ENCODE data around the gene MAGT1. TPM values are rescaled to one million over a fixed set of nuclear protein-coding genes. Genes with fewer than 3 reads are reported as not detected.
A peak's percentile ranks its signal among the peaks of the same experiment; 100 is the strongest.

The MAGT1 gene
- total RNA-seq, 5 donors from 2014 or later (not counting 1 experiment from before 2014, with no cell fraction given), result 32.9 to 40.5 (median 35.5) TPM

DNA sequence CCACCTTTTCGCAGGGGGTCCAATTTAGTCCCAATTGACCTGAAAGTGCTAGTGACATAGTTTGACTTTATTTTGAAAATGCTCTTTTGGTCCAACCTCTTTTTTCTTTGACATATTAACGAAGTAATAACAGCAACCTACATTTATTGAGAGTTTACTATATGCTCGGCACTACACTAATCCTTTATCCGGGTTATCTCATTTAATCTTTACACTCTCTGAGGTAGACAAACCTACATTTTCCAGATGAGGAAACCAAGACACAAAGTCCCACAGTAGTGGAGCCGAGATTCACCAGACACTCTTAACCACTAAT lies 108.9 kb downstream of the MAGT1 start:
- Histone ChIP-seq H3K4me1 (ENCODE audit: control insufficient read depth in 1 of 2, extremely low read depth in 1 of 2, insufficient read depth in 2 of 2, low read length in 2 of 2) (peaks cover 2 to 20% of the 10 kb centered on the region in 2 experiments), H3K27ac (ENCODE audit: low read length) (peak overlapping the region; percentile 96), H3K27me3 (replicated peaks in 1 of 2; ENCODE audit: control insufficient read depth in 2 of 2, extremely low read depth in 1 of 2, insufficient read depth in 2 of 2, low read length in 1 of 2) (no peaks in the 10 kb centered on the region), H3K9me3 (no peaks in the 10 kb centered on the region), H3K36me3 (ENCODE audit: control insufficient read depth in 2 of 2, extremely low read depth in 1 of 2, insufficient read depth in 1 of 2, low read length in 1 of 2) (no peaks in the 10 kb centered on the region), H3K4me3 (ENCODE audit: control insufficient read depth in 1 of 2, extremely low read depth in 1 of 2, low read length in 1 of 2) (peak overlapping the region; percentile 73 to 93)
- Mint-ChIP-seq H3K27ac (peak overlapping the region; percentile 99 to 100), H3K4me3 (peak overlapping the region; percentile 96 to 100 (median 99)), H3K27me3 (no peaks in the 10 kb centered on the region), H3K36me3 (no peaks in the 10 kb centered on the region), H3K9me3 (no peaks in the 10 kb centered on the region), H3K4me1 (peaks cover 25 to 37% (median 35%) of the 10 kb centered on the region in 3 donors)
- WGBS (ENCODE audit: insufficient coverage), result no CpG with 5 or more reads among the region's 5 CpGs
- ChIA-PET POLR2A (interaction anchor here in 1 of 2 donors (0.9 kb wide), 1 partner anchor 113 kb away, joined by 5 read pairs; the partner anchor contains the start of gene COX7B), CTCF (no interaction called here)
- DNase-seq (no peak), ATAC-seq (replicated peaks in 1 of 4) (peak; percentile 3 to 8 (median 5))

DNA sequence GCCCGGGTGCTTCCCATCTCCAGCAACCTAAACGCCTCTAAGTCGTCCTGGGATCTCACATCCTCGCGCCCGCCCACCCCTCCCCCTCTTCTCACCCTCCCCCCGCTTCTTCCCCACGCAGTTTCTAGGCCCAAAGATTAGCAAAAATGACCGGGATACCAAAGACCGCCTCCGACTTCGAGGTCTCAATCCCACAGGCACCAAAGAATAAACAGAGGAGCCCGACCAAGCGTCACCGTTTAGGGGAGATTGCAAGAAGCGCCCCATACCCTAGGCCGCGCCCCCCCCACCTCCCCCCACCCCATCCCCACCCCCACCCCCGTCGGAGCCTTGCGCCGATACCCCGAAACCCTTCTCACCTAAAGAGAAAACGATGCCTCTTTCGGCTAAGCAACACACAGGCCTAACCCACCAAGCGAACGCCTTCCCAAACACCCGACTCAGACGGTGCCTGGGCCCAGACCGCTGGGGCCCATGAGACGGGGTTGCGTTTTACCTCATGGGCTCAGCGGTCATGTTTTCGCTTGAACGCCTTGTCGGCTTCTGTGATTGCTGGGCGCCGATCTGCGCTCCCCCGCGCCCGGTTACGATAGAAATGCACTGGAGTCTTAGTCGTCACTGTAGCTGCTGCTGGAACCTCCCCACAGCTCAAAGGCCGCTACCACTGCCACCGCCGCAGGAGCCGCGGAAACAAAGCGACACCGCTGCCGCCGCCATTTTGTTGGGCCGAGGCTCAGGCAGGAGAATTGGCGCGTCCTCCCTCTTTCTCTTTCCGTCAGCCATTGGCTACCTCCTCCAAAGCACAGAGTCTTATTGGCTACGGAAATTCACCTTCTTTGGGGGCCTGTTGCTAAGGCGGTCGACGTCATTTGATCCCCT lies 109.5 kb downstream of the MAGT1 start, which contains the start of gene ATRX:
Gene ATRX (minus strand): TSS at position 731 of the 879 bp plus-strand sequence. CDS start 215 bp downstream, at position 516.
- Mint-ChIP-seq H3K4me3 (peak within 1 kb of the TSS; percentile 96 to 100 (median 99)), H3K27ac (peak within 1 kb of the TSS; percentile 99 to 100), H3K36me3 (no peaks in the 10 kb centered on the region), H3K27me3 (no peaks in the 10 kb centered on the region), H3K9me3 (no peaks in the 10 kb centered on the region), H3K4me1 (peaks cover 28 to 38% (median 37%) of the 10 kb centered on the region in 3 donors)
- DNase-seq, result peak; percentile 42 to 87 (median 73)
- H3K4me1 ChIP-seq (ENCODE audit: control insufficient read depth in 1 of 2, extremely low read depth in 1 of 2, insufficient read depth in 2 of 2, low read length in 2 of 2), result peaks cover 2 to 25% of the 10 kb centered on the region in 2 experiments
- peak within 1 kb of the TSS; percentile 96 for H3K27ac ChIP-seq (ENCODE audit: low read length)
- WGBS (ENCODE audit: insufficient coverage), result 0% methylated on average over 24 of the region's 61 CpGs
- H3K27me3 ChIP-seq (replicated peaks in 1 of 2; ENCODE audit: control insufficient read depth in 2 of 2, extremely low read depth in 1 of 2, insufficient read depth in 2 of 2, low read length in 1 of 2), result no peaks in the 10 kb centered on the region
- H3K4me3 ChIP-seq (ENCODE audit: control insufficient read depth in 1 of 2, extremely low read depth in 1 of 2, low read length in 1 of 2), result peak within 1 kb of the TSS; percentile 73 to 93
- POLR2A ChIA-PET, result interaction anchor here (0.6 to 0.9 kb wide), 3 partner anchors 109 to 1448 kb away, joined by 3 to 6 read pairs (median 5); partner anchors contain the start of genes COX7B (in 1 of the 2) and MAGT1 (in 1 of the 2)
- H3K36me3 ChIP-seq (ENCODE audit: control insufficient read depth in 2 of 2, extremely low read depth in 1 of 2, insufficient read depth in 1 of 2, low read length in 1 of 2), result no peaks in the 10 kb centered on the region
- H3K9me3 ChIP-seq, result no peaks in the 10 kb centered on the region
- peak; percentile 89 to 93 (median 92) for ATAC-seq (replicated peaks in 1 of 4)
- CTCF ChIA-PET, result interaction anchor here in 1 of 2 donors (0.9 kb wide), 1 partner anchor 114 kb away, joined by 3 read pairs; the partner anchor contains the start of gene COX7B

DNA sequence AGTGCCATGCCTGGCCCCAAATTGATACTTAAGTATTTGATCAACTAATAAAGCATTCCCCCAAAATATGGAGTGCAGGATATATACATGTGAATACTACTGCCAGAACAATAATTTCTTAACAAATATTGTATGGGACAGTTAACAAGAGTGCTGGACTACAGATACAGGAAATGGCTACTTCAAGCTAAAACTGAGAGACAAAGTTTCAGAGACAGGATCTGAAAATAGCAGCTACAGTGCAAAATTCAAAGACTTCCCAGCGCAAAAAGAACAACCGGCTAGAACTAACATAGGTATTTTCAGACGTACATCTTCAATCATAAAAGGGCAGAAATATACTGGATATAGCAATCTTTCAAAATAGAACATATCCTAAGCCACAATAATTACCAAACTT lies 115.5 kb downstream of the MAGT1 start:
- H3K27me3 ChIP-seq (replicated peaks in 1 of 2; ENCODE audit: control insufficient read depth in 2 of 2, extremely low read depth in 1 of 2, insufficient read depth in 2 of 2, low read length in 1 of 2), result no peaks in the 10 kb centered on the region
- Mint-ChIP-seq H3K9me3 (no peaks in the 10 kb centered on the region), H3K4me3 (peak overlapping the region in 2 of 3 donors; percentile 1 to 18), H3K4me1 (peaks cover 45 to 61% (median 50%) of the 10 kb centered on the region in 3 donors), H3K36me3 (peaks cover 7% of the 10 kb centered on the region), H3K27me3 (no peaks in the 10 kb centered on the region), H3K27ac (no peak overlapping the region)
- H3K4me1 ChIP-seq (ENCODE audit: control insufficient read depth in 1 of 2, extremely low read depth in 1 of 2, insufficient read depth in 2 of 2, low read length in 2 of 2), result peaks cover 5 to 17% of the 10 kb centered on the region in 2 experiments
- ATAC-seq (replicated peaks in 1 of 4) (no peak), DNase-seq (no peak)
- ChIA-PET CTCF (no interaction called here), POLR2A (no interaction called here)
- H3K36me3 ChIP-seq (ENCODE audit: control insufficient read depth in 2 of 2, extremely low read depth in 1 of 2, insufficient read depth in 1 of 2, low read length in 1 of 2), result no peaks in the 10 kb centered on the region
- H3K9me3 ChIP-seq, result no peaks in the 10 kb centered on the region
- no peak overlapping the region for H3K27ac ChIP-seq (ENCODE audit: low read length)
- no peak overlapping the region for H3K4me3 ChIP-seq (ENCODE audit: control insufficient read depth in 1 of 2, extremely low read depth in 1 of 2, low read length in 1 of 2)
- no CpG with 5 or more reads among the region's 3 CpGs for WGBS (ENCODE audit: insufficient coverage)

DNA sequence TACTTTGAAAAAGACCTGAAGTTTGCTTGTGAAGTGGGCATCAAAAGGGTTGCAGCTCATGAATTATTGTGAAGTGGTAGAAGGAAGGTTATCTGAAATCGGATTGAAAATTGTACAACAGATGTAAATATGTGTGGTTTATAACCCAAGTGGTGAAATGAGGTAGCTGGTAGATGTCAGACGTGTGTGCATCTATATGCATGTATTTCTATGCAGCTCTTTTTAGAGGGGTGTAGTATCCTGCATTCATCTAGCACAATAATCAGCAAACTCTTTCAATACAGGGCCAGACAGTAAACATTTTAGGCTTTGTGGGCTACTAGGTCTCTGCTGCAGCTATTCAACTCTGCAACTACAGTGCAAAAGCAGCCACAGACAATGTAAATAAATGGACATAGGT lies 118.6 kb downstream of the MAGT1 start:
- Mint-ChIP-seq H3K27me3 (peaks cover 0 to under 1% of the 10 kb centered on the region in 2 donors), H3K4me3 (no peak overlapping the region), H3K4me1 (peaks cover 25 to 54% (median 45%) of the 10 kb centered on the region in 3 donors), H3K27ac (no peak overlapping the region), H3K36me3 (peaks cover 7% of the 10 kb centered on the region), H3K9me3 (no peaks in the 10 kb centered on the region)
- ChIA-PET CTCF (no interaction called here), POLR2A (no interaction called here)
- no CpG with 5 or more reads among the region's 2 CpGs for WGBS (ENCODE audit: insufficient coverage)
- peak in 1 of 35 experiments; percentile 3 for DNase-seq
- Histone ChIP-seq H3K9me3 (no peaks in the 10 kb centered on the region), H3K4me3 (ENCODE audit: control insufficient read depth in 1 of 2, extremely low read depth in 1 of 2, low read length in 1 of 2) (no peak overlapping the region), H3K27me3 (replicated peaks in 1 of 2; ENCODE audit: control insufficient read depth in 2 of 2, extremely low read depth in 1 of 2, insufficient read depth in 2 of 2, low read length in 1 of 2) (no peaks in the 10 kb centered on the region), H3K4me1 (ENCODE audit: control insufficient read depth in 1 of 2, extremely low read depth in 1 of 2, insufficient read depth in 2 of 2, low read length in 2 of 2) (peaks cover 3 to 20% of the 10 kb centered on the region in 2 experiments), H3K36me3 (ENCODE audit: control insufficient read depth in 2 of 2, extremely low read depth in 1 of 2, insufficient read depth in 1 of 2, low read length in 1 of 2) (no peaks in the 10 kb centered on the region), H3K27ac (ENCODE audit: low read length) (no peak overlapping the region)
- peak in 1 of 4 experiments; percentile 26 for ATAC-seq (replicated peaks in 1 of 4)

Other genes with a start within 250 kb of the MAGT1 start
- gene ATRX, start 109.2 kb downstream of the MAGT1 start, total RNA-seq, result 100 to 1,000 TPM in 2 of 5 donors, 10 to 100 TPM in 3; 85.1 to 146 (median 90.1) TPM
- gene COX7B, start 4.0 kb upstream of the MAGT1 start, total RNA-seq, result 100 to 1,000 TPM; 101 to 119 (median 109) TPM
- gene ATP7A, start 15.3 kb upstream of the MAGT1 start, total RNA-seq, result 10 to 100 TPM; 11.2 to 13.6 (median 12.7) TPM
- gene PGAM4, start 74.2 kb upstream of the MAGT1 start, total RNA-seq, result not detected
- 100 to 1,000 TPM; 199 to 264 (median 203) TPM for gene PGK1, start 208.8 kb upstream of the MAGT1 start, total RNA-seq
- gene TAF9B, start 244.2 kb upstream of the MAGT1 start, total RNA-seq, result 10 to 100 TPM in 4 of 5 donors, 1 to 10 TPM in 1; 8.3 to 18.4 (median 17.5) TPM